Measurements from ENCODE around the gene GCLM.
"Not testable (repeated sequence)": the region's sequence is repeated elsewhere in the genome, so short reads cannot be mapped to it uniquely, and the experiment has no call there.

Gene GCLM, protein sequence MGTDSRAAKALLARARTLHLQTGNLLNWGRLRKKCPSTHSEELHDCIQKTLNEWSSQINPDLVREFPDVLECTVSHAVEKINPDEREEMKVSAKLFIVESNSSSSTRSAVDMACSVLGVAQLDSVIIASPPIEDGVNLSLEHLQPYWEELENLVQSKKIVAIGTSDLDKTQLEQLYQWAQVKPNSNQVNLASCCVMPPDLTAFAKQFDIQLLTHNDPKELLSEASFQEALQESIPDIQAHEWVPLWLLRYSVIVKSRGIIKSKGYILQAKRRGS

DNA sequence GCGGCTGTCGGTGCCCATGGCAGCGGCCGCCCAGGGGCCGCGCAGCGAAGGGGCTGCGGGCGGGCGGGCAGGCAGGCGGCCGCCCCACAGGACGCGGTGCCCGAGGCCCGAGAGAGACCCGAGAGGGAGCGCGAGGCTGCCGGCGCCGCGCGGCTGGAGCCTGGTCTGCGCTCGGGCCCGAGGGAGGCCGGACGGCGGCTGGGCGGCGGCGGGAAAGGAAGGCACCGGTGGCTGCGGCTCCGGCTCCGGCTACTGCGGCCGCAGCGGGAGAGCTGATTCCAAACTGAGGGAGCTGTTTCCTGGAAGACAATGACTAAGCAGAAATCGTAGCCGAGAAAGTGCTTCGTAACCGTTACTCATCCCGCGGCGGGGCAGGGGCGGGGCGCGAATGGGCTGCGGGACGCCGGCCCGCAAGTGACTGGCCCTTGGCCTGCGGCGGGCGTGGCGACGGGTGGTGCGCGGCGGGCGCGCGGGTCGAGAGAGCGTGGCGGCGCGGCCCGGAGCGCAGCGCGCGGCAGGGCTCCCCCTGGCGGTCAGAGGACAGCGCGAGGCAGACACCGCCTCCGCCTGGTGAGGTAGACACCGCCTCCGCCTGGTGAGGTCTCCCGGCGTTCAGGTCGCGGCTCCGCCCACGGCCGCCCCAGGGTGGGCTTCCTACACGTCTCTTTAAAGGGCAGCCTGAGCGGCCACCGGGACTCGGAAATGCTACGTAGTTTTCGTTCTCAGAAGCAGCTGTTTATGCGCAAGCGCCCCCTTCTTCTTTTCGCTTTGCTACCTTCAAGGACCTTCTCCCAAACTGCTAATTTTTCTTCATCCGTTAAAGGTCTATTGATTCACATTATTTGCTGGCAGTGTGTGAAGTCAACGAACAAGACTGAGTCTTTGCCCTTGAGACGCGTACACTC, at the start of gene GCLM:
Gene GCLM, minus strand, starts transcription at position 285 of the 905 bp plus-strand sequence. Its CDS starts 267 bp downstream, at position 18.
- DNase-seq (ENCODE audit: low read depth): peak; percentile 79

DNA sequence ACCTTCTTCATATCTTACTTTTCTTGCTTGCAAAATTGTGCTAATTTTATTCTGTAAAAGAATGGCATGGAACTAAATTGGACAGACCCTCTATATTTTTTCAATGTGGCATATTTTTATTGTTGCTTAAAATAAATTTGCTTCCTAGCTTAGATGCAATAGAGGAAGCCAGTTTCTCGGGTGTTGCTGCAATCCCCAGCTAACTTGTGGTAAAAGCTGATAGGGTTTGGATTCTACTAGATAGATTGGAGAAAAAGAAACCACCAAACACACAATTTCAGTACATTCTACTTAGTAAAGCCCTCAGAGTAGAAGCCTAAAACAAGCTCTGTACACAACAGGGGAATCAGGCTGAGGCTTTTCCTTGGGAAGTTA, 49.5 kb upstream of the GCLM start:
- no peak for DNase-seq (ENCODE audit: low read depth)

DNA sequence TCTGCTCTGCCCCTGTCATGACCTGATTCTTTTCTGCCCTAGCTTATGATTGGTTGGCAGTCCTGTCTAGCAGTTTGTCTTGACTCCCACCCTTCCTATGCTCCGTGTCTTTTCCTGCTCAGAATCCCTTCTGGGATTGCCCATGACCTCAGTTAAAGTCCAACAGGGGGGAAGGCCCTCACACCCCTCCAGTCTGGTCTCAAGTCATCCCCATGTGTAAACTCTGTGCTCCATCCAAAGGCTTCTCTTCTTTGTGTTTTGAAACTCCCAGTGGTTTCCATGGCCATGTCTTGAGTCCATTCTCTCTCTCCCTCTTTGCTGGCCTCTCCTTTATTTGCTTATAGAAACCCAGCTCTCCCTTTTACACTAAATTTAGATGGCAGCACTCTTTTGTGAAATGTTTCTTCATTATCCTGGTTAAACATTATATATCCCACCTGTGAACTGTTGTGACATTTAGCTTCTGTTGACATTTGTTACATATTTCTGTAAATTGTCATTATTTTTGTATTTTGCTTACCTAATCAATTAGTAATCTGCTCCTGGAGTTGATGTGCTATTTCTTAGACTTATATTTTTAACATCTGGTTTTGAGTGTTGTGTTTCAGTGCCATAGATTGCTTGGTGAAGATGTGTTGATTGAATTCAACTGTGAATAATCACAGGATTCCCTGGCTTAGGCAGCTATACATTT, 48.9 kb upstream of the GCLM start:
- no peak for DNase-seq (ENCODE audit: low read depth)

DNA sequence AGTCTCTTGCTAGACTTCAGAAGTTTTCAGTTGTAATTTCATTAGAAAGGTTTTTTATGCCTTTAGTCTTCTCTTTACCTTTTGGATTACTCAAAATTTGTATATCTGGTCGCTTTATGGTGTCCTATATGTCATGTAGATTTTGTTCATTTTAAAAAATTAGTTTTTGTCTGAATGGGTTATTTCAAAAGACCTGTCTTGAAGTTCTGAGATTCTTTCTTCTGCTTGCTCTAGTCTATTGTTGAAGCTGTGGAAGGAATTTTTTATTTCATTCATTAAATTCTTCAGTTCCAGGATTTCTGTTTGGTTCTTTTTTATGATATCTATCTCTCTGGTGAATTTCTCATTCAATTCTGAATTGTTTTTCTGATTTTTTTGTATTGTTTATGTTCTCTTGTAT, 46.5 kb upstream of the GCLM start:
- no peak for DNase-seq (ENCODE audit: low read depth)

DNA sequence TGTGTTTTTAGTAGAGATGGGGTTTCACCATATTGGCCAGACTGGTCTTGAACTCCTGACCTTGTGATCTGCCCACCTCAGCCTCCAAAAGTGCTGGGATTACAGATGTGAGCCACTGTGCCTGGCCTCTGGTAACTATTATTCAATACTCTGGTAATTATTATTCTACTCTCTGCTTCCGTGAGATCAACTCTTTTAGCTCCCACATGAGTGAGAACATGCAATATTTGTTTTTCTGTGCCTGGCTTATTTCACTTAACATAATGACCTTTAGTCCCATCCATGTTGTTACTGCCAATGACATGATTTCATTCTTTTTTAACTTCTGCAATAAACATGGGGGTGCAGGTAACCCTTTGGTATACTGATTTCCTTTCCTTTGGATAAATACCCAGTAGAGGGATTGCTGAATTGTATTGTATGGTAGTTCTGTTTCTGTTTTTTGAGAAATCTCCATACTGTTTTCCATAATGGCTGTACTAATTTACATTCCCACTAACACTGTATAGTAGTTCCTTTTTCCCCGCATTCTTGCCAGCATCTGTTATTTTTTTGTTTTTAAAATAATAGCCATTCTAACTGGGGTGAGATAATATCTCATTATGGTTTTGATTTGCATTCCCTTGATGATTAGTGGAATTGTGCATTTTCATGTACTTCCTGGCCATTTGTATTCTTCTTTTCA, 37.9 kb upstream of the GCLM start:
- not testable (repeated sequence) for DNase-seq (ENCODE audit: low read depth)

DNA sequence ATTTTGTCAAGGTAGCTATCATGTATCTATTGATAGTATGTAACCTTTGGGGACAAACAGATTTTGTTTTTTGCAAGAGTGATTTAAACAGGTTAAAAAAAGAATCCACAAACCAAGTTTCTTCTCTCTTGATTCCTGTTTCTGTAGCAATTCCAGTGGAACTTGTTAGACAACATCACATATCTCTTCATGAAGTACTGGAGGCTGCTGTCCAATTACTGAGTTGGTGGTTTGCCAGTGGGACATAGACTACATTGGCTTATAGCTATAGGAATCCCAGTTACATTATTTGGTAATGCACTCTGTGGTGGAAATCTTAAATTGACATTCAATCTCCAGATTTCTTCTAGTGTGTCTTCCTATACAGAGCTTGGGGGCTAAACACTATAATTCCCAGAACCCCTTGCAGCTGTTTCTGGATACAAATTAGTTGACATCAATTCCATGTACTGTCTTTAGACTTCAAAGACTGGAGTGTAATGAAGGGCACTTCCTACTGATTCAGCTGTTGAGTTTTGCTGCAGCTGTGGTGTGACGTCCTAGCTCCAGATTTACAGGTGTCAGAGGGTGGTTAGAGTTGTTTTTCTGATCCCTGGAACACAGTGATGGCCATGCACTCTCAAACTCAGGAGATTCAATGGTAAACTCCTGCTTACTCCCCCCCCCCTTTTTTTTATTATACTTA, 29.4 kb upstream of the GCLM start:
- no peak for DNase-seq (ENCODE audit: low read depth)

DNA sequence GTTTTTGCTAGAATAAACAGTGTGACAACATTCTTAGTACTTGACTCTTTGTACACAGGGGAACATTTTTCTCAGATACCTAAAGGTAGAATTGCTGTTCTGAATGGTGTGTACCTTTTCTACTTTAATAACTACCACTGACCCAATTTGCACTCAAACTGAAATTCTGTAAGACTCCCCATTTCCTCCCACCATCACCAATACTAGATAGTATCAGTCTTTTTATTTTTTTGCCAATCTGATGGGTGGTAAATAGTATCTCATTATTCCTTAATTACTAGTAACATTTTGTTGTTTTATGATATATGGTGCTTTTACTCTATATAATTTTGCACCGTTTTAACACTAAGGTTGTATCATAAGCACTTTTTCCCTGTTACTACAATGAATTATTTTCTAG, 28.8 kb upstream of the GCLM start:
- no peak for DNase-seq (ENCODE audit: low read depth)

DNA sequence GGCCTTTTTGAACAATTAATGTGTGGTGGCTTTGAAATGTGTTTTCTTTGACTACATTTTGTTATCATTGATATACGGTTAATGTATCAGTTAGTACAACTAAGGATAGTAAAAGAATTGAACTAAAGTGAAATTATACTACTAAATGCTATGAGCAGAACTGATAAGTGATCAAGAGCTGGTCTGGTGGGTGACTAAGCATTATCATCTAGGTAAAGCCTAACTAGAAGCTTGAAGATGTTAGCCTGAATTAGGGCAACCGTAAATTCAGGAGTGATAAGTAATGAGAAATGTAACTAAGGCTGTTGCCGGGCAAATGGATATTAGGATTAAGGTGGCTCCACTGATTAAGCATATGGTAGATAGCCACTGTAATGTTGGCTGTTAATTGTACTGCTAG, 16.0 kb upstream of the GCLM start:
- no peak for DNase-seq (ENCODE audit: low read depth)

DNA sequence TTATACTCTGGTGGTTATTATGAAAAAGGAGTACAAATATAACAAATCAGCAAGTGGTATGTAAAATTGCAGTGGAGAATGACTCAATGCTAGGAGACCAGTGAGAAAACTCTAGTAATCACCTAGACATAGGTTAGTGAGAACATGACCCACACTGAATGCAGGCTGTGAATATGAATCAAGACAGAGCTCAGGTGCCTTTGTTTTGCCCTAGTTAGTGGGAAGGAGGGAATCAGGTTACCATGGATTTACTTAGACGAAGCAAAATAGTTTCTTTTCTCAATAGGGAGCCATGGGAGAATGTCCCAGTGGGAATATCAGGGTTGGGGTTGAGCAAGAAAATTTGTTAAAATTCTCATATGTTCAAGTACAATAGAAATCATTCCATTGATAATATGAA, 10.6 kb upstream of the GCLM start:
- no peak for DNase-seq (ENCODE audit: low read depth)

DNA sequence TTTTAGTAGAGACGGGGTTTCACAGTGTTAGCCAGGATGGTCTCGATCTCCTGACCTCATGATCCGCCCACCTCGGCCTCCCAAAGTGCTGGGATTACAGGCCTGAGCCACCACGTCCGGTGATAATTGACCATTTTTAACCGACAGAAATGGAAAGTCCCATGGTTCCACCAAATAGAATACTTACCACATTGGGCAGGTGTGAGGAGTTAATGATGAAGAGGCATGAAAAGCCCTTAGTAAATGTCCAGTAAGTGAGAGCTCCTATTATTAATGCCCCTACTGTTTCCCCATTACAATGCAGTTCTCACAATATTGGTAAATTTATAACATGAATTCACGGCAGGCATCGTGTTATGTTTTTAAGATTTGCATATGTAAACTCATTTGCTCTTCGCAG, 8.1 kb upstream of the GCLM start:
- no peak for DNase-seq (ENCODE audit: low read depth)

DNA sequence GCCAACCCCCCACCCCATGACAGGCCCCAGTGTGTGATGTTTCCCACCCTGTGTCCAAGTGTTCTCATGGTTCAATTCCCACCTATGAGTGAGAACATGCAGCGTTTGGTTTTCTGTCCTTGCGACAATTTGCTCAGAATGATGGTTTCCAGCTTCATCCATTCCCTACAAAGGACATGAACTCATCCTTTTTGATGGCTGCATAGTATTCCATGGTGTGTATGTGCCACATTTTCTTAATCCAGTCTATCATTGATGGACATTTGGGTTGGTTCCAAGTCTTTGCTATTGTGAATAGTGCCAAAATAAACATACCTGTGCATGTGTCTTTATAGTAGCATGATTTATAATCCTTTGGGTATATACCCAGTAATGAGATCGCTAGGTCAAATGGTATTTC, 1.6 kb upstream of the GCLM start:
- not testable (repeated sequence) for DNase-seq (ENCODE audit: low read depth)

DNA sequence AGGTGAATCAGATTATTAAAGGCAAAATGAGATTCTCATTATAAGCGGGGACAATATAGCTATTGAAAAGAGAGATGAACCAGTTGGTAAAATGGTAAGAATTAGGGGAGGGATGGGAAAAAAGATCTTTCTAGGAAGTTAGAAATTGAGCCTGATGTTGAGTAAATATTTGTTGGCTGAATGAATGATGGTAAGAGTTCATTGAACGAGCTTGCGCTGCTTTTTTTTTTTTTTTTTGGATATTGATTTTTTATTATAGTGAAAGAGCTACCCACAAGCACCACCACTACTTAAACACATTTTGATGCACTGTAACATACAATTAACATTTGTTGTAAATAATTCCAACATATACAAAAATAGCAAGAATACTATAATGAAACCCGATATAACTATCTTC, 1.1 kb upstream of the GCLM start:
- no peak for DNase-seq (ENCODE audit: low read depth)

DNA sequence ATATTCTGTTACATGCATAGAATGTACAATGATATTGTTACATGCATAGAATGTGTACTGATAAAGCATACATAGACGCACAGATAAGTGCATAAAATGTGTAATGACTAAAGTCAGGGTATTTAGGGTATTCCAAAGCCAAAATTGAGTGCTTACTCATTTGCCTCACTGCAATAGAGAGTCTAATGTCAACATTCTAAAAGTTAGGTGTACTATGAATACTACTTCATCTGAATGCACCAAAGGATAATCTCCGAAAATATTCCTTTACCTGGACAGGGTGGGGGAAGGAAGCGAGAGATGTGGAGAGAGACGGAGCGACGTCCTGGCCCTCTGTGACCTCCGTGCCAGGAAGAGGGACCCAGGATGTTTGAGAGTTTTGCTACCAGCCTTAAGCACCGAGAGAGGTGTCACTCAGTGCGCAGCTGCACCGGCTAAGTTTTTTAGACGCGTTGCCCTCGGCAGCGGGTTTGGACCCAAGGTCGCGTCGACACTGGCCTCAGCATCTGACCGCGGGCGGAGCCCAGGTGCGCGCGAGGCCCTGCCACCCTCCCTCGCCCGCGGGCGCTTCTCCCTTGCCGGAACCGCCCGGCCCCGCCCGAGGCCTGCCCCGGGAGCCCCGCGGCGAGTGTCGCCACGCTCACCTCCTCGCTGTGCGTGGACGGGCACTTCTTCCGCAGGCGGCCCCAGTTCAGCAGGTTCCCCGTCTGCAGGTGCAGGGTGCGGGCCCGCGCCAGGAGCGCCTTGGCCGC, 660 bp downstream of the GCLM start:
- no peak for DNase-seq (ENCODE audit: low read depth)

DNA sequence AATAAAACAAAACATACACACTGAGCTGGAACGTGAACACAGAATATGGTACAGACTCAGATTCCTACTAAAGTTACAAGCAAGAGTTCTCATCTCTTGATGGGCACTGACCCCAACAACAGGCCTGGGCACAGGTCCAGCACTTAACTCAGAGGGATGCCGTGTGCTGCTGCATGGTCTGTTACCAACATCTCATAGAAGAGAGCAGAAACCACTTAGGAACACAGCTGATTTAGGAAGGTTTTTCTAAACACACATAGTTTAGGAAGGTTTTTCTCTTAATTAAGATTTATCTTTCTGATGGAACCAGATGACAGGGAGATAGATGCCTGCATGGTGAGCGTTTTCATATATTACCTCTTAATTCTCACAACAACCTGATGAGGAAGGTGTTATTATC, 1.5 kb downstream of the GCLM start:
- peak; percentile 37 for DNase-seq (ENCODE audit: low read depth)

DNA sequence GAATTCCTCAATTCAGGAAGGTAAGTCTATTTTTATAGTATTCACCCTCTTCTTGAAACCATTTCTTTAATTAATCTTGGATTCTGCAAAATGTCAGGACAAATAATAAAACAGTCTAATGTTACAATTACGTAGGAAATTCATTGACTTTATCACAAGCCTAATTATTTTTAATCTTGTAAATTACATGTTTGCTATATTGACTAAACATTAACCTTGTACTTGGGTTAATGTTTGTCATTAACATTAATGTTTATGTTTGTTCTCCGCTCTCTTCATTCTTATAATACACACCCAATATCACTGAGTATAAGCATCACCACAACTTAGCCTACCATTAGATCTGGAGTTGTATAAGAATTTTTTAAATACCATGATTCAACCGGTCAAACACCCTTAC, 2.8 kb downstream of the GCLM start:
- DNase-seq (ENCODE audit: low read depth): no peak

DNA sequence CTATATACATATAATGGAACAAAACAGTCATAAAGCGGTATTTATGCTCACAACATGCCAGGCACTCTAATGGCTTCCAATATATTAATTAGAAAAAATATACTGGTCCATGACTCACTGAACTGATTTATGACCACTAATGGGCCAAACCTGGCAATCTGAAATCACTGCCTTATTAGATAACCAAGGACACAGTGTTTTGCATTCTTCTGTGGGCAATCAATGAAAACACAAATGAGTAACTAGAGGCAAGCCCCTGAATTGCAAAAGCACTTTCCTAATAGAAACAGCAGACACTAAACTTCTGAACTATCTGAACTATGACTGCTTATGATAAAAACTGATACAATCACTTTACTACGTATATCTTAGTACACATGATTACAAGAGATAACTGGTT, 3.5 kb downstream of the GCLM start:
- DNase-seq (ENCODE audit: low read depth): no peak

DNA sequence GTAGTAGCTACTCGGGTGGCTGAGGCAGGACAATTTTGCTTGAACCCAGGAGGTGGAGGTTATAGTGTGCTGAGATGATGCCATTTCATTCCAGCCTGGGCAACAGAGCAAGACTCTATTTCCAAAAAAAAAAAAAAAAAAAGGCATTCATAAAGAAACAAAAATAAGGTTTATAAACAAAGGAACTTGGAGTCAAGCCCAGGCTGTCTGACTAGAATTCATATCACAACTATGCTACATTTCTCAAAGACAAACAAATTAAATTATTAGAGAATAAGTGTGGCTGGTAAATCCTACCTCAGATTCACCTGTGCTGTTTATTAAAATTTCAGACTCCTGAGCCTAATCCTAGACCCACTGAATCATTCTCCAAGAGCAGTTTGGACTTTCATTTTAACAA, 4.2 kb downstream of the GCLM start:
- DNase-seq (ENCODE audit: low read depth): no peak

DNA sequence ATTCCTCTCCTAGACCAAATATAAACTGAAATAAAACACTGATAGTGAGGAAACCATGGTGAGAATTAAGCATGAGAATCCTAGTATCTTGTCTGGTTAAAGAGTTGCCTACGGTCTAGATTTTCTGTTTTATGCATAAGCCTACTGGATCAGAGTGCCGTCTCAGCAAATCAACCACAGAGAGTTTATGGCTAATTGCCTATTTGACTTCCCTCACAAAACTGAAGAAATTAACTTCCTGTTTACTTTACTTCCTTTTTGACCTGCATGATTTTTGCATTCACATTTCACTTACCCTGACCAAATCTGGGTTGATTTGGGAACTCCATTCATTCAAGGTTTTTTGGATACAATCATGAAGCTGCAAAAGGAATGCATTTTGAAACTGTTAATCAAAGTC, 5.0 kb downstream of the GCLM start:
- DNase-seq (ENCODE audit: low read depth): no peak

DNA sequence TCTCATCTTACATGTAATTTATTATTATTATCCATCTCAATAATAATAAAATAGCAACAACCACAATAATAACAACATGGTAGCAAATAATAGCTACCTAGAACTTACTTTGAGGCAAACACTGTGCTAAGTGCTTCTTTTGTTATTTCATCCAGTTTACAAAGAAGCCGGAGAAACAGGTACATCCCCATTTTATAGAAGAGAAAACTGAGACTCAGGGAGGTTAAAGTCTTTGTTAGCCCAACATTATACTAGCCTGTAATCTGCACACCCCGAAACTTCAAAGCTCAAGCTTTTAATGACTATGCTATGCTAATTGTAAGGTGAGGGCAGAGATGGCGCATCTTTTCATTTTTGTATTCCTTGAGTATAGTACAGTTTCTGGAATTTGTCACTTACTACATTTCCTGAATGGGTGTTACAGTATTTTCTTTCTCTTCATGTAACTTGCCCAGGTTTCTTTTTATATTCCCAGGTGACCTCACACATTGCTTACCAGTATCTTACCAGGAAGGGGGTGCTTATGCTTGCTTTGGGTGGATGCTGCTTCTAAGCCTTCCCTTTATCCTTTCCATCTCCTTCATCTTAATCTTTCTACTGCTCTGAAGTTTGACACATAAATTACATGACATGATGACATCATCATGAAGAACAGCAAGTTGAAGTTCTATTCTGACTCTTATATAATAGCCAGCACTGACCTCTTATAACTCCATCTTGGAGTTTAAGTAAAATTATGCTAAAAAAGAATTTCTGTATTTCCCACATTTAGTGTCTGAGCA, 8.3 kb downstream of the GCLM start:
- no peak for DNase-seq (ENCODE audit: low read depth)

DNA sequence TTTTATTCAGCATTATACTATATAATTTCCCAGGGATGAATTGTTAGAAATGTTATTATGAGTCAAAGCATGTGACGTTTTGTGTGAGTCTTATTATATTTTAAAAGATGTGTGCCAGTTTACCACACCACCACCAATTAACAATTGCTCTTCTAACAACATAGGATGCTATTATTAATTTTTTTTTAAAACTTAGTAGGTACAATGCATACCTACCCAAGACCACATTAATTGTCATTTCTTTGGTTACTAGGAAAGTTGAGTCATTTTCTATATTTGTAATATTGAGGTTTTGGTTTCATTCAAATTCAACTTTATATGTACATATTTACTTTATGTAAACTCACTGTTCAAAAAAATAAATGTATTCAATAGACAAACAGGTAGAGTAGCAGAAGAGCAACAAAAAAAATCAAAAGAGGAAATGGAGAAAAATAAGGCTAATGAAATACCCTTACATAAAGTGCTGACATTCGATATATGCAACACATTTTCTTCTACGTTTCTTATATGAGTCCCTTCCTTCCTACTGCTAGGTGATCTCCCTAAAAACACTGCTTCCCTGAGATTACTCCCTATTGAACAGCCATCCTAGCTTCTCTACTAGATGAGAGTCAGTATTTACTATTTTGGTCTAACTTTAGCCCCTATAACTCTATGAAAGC, 9.6 kb downstream of the GCLM start:
- no peak for DNase-seq (ENCODE audit: low read depth)

All from fibroblast of the conjunctiva (primary cell).